ENCODE measurements around the gene PRR33. TPM values are rescaled to one million over a fixed set of nuclear protein-coding genes. Genes with fewer than 3 reads are reported as not detected.

Gene PRR33
- total and polyA plus RNA-seq, 2 donors (not counting 3 experiments of a cell fraction or from before 2014, with no cell fraction given), result not detected

DNA sequence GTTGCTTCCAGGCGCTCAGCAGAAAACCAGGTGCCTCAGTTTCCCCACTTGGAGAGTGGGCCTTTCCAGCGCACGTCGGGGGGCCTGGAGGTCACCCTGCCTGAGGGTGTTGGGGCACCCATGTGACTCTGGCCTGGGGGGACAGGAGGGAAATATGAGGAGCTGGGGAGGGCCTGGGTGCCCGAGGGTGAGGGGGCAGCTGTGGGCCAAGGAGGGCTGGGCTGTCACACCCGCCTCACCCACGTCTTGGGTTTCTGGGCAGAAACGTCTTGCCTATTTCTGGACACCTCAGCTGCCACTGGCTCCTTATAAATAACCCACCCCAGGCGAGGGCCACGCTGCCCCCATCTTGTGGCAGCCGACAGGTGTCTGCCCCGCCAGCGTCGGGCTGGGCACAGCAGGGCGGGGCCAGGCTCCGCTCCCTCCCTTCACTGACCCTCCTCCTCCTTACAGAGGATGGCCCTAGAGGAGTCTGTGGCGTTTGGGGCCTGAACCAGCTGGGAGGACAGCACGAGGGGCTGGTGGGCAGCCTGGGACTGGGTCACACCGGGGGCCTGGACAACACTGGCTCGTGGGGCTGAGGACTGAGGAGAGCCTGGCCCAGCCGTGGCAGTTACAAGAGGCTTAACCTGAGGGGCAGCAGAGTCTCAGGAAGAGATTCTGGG is 29.3 kb upstream of the PRR33 start:
- dilution Hi-C loops (cut with MboI; ENCODE audit: extremely low pct_ligation_motif_present, low sequenced_read_pairs), result no loop called here
- H3K4me1 ChIP-seq (ENCODE audit: control insufficient read depth, extremely low read depth, insufficient read depth, low read length), result no peaks in the 10 kb centered on the region

More for the DNA sequence above, 29.3 kb upstream of the PRR33 start:
- no peak for FAIRE-seq
- intact Hi-C loops (cut with micrococcal nuclease), result no loop called here
- H3K27ac ChIP-seq (ENCODE audit: insufficient read depth, low read depth, low read length), result no peak overlapping the region
- BruUV-seq (replicated peaks), result no TSS peak
- H3K9me3 ChIP-seq (replicated peaks; ENCODE audit: control insufficient read depth, insufficient read depth, low read length), result no peaks in the 10 kb centered on the region
- no peak for TF ChIP-seq POLR2AphosphoS5 (IDR thresholded peaks at IDR 0.05; ENCODE audit: insufficient read depth, low read depth, low read length)
- TF ChIP-seq, protein P1, sequence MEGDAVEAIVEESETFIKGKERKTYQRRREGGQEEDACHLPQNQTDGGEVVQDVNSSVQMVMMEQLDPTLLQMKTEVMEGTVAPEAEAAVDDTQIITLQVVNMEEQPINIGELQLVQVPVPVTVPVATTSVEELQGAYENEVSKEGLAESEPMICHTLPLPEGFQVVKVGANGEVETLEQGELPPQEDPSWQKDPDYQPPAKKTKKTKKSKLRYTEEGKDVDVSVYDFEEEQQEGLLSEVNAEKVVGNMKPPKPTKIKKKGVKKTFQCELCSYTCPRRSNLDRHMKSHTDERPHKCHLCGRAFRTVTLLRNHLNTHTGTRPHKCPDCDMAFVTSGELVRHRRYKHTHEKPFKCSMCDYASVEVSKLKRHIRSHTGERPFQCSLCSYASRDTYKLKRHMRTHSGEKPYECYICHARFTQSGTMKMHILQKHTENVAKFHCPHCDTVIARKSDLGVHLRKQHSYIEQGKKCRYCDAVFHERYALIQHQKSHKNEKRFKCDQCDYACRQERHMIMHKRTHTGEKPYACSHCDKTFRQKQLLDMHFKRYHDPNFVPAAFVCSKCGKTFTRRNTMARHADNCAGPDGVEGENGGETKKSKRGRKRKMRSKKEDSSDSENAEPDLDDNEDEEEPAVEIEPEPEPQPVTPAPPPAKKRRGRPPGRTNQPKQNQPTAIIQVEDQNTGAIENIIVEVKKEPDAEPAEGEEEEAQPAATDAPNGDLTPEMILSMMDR (IDR thresholded peaks at IDR 0.05; ENCODE audit: extremely low read depth in 1 of 2, insufficient read depth in 1 of 2, low read depth in 1 of 2, low read length in 2 of 2), result no peak
- no peak for TF ChIP-seq FOS (IDR thresholded peaks at IDR 0.05; ENCODE audit: borderline replicate concordance, insufficient read depth, low read length)
- H4K20me1 ChIP-seq (replicated peaks; ENCODE audit: control insufficient read depth, extremely low read depth, insufficient read depth, low read length), result no peaks in the 10 kb centered on the region
- POLR2A ChIA-PET, result no interaction called here
- no peaks in the 10 kb centered on the region for H3K79me2 ChIP-seq (ENCODE audit: control insufficient read depth, insufficient read depth, low read length)
- H2AFZ ChIP-seq (ENCODE audit: low read depth, low read length), result no peak overlapping the region
- no peak for DNase-seq (ENCODE audit: low read depth, low spot score)
- H3K4me3 ChIP-seq (replicated peaks in 1 of 3; ENCODE audit: insufficient read depth in 1 of 3, low read depth in 1 of 3, low read length in 3 of 3), result no peak overlapping the region
- H3K27me3 ChIP-seq (ENCODE audit: control insufficient read depth in 2 of 2, insufficient read depth in 2 of 2, low read length in 2 of 2), result no peaks in the 10 kb centered on the region
- H3K4me2 ChIP-seq (ENCODE audit: insufficient read depth, low read length), result no peak overlapping the region
- no peaks in the 10 kb centered on the region for H3K36me3 ChIP-seq (ENCODE audit: control insufficient read depth in 2 of 2, extremely low read depth in 1 of 2, insufficient read depth in 2 of 2, low read length in 2 of 2)
- H3K9ac ChIP-seq (replicated peaks; ENCODE audit: extremely low read depth, insufficient read depth, low read length), result no peak overlapping the region
- CTCF ChIA-PET, result interaction anchor here (1.0 to 2.3 kb wide), 6 partner anchors 22 to 268 kb away, joined by 3 to 20 read pairs (median 6); no protein-coding TSS in a partner anchor
- no peaks in the 10 kb centered on the region for H3K9me1 ChIP-seq (replicated peaks; ENCODE audit: control insufficient read depth, extremely low read depth, insufficient read depth, low read length)
